H1 (cell line): ENCODE results near the gene DOCK3.

ENCODE experiments used
- CREB1 ChIP-seq: IDR thresholded peaks from 2 replicates; pipeline ENCODE4 v1.6.1; 2012; ENCODE audit warnings: inconsistent platforms
- EP300 ChIP-seq, 2 experiments: IDR thresholded peaks; 1 replicate in 1 of 2; 2 replicates in 1 of 2; pipeline ENCODE4 v1.6.1; 2011 to 2012; ENCODE audit warnings: low read depth in 2 of 2, low read length in 2 of 2, mild to moderate bottlenecking in 2 of 2, borderline replicate concordance in 1 of 2, inconsistent platforms in 1 of 2, moderate library complexity in 1 of 2
- HDAC6 ChIP-seq: IDR thresholded peaks from one replicate; pipeline ENCODE4 v1.7.1; 2012; ENCODE audit warnings: low read depth, mild to moderate bottlenecking, inconsistent platforms, low read length, moderate library complexity
- KDM5A ChIP-seq: fragments of 200-600 bp; IDR thresholded peaks from 2 replicates; pipeline ENCODE4 v1.7.1; 2012; ENCODE audit warnings: mild to moderate bottlenecking, low read length, inconsistent platforms, mixed read lengths
- POLR2A ChIP-seq, 2 experiments: IDR thresholded peaks; 1 replicate in 1 of 2; 2 replicates in 1 of 2; pipeline ENCODE4 v1.6.1; 2011; ENCODE audit warnings: low read depth in 2 of 2, low read length in 2 of 2, mild to moderate bottlenecking in 2 of 2; ENCODE audit errors: control extremely low read depth in 1 of 2
- RBBP5 ChIP-seq: IDR thresholded peaks from 2 replicates; pipeline ENCODE4 v1.7.1; 2012; ENCODE audit warnings: low read depth, mild to moderate bottlenecking, inconsistent platforms, low read length, moderate library complexity, borderline replicate concordance
- SRF ChIP-seq: IDR thresholded peaks from 2 replicates; pipeline ENCODE4 v1.6.1; 2011; ENCODE audit warnings: mild to moderate bottlenecking, low read depth, low read length, moderate library complexity
- TAF1 ChIP-seq: IDR thresholded peaks from 2 replicates; pipeline ENCODE4 v1.6.1; 2011; ENCODE audit warnings: mild to moderate bottlenecking, low read depth, low read length
- YY1 ChIP-seq: IDR thresholded peaks from 2 replicates; pipeline ENCODE4 v1.6.1; 2011; ENCODE audit warnings: low read depth, mild to moderate bottlenecking, low read length
- TF ChIP-seq, protein P1 (sequence below), 3 experiments: IDR thresholded peaks; 1 replicate in 2 of 3; 2 replicates in 1 of 3; pipeline versions ENCODE4 v1.5.1 to v1.6.1; 2011; ENCODE audit warnings: low read length in 3 of 3, mild to moderate bottlenecking in 3 of 3, inconsistent platforms in 2 of 3, low read depth in 1 of 3, moderate library complexity in 1 of 3; ENCODE audit not compliant: insufficient read depth in 1 of 3; ENCODE audit errors: control extremely low read depth in 1 of 3
- TF ChIP-seq, protein P2 (sequence below): IDR thresholded peaks from 2 replicates; pipeline ENCODE4 v1.6.1; 2012; ENCODE audit warnings: low read length, inconsistent platforms
- TF ChIP-seq, protein P3 (sequence below): IDR thresholded peaks from 2 replicates; pipeline ENCODE4 v1.6.1; 2011; ENCODE audit warnings: low read depth, mild to moderate bottlenecking, low read length; ENCODE audit not compliant: insufficient read depth
- TF ChIP-seq, protein P4 (sequence below): IDR thresholded peaks from 2 replicates; pipeline ENCODE4 v1.6.1; 2011; ENCODE audit warnings: low read length, improper control_type of control experiment

DNA sequence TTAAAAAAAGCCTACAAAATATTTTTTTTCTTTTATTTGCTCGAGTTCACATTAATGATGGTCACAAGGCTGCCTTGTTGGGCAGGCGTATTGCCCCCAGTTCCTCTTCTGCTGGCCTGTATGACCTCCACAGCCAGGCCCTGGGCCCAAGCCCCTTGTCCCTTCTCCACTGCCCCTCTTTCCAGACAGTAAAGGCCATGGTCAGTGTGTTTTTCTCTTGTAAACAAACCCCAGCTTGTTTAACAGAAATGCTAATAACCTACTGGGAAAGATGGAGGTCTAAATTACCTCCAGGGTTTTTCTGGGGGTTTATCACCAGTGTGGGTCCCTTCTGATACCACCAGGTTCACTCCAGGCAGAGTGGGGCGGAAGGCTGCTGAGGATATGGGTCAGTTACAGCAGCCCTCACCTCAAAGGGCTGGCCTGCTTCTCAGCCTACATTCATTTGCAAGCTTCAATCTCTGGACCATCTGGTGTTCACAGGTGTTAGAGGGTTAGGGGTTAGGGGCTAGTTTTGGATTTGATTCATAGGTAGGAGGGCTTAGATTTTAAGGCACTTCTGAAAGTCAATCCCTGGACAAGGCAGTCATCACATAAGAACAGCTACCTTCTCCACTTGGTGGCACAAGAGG lies 708.3 kb downstream of the DOCK3 start:
- TF ChIP-seq, protein P1, sequence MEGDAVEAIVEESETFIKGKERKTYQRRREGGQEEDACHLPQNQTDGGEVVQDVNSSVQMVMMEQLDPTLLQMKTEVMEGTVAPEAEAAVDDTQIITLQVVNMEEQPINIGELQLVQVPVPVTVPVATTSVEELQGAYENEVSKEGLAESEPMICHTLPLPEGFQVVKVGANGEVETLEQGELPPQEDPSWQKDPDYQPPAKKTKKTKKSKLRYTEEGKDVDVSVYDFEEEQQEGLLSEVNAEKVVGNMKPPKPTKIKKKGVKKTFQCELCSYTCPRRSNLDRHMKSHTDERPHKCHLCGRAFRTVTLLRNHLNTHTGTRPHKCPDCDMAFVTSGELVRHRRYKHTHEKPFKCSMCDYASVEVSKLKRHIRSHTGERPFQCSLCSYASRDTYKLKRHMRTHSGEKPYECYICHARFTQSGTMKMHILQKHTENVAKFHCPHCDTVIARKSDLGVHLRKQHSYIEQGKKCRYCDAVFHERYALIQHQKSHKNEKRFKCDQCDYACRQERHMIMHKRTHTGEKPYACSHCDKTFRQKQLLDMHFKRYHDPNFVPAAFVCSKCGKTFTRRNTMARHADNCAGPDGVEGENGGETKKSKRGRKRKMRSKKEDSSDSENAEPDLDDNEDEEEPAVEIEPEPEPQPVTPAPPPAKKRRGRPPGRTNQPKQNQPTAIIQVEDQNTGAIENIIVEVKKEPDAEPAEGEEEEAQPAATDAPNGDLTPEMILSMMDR (IDR thresholded peaks at IDR 0.05; ENCODE audit: control extremely low read depth in 1 of 3, insufficient read depth in 1 of 3, low read depth in 1 of 3, low read length in 3 of 3) = no peak
- TF ChIP-seq CREB1 = no peak
- no peak for TF ChIP-seq POLR2A (IDR thresholded peaks at IDR 0.05; ENCODE audit: control extremely low read depth in 1 of 2, low read depth in 2 of 2, low read length in 2 of 2)
- TF ChIP-seq, protein P2, sequence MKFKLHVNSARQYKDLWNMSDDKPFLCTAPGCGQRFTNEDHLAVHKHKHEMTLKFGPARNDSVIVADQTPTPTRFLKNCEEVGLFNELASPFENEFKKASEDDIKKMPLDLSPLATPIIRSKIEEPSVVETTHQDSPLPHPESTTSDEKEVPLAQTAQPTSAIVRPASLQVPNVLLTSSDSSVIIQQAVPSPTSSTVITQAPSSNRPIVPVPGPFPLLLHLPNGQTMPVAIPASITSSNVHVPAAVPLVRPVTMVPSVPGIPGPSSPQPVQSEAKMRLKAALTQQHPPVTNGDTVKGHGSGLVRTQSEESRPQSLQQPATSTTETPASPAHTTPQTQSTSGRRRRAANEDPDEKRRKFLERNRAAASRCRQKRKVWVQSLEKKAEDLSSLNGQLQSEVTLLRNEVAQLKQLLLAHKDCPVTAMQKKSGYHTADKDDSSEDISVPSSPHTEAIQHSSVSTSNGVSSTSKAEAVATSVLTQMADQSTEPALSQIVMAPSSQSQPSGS = no peak
- TF ChIP-seq, protein P3, sequence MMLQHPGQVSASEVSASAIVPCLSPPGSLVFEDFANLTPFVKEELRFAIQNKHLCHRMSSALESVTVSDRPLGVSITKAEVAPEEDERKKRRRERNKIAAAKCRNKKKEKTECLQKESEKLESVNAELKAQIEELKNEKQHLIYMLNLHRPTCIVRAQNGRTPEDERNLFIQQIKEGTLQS = no peak
- TF ChIP-seq EP300 (IDR thresholded peaks at IDR 0.05; ENCODE audit: borderline replicate concordance in 1 of 2, low read depth in 2 of 2, low read length in 2 of 2) = no peak
- TF ChIP-seq RBBP5 = no peak
- no peak for TF ChIP-seq HDAC6
- TF ChIP-seq YY1 = no peak
- no peak for TF ChIP-seq TAF1
- TF ChIP-seq, protein P4, sequence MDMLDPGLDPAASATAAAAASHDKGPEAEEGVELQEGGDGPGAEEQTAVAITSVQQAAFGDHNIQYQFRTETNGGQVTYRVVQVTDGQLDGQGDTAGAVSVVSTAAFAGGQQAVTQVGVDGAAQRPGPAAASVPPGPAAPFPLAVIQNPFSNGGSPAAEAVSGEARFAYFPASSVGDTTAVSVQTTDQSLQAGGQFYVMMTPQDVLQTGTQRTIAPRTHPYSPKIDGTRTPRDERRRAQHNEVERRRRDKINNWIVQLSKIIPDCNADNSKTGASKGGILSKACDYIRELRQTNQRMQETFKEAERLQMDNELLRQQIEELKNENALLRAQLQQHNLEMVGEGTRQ = no peak
- TF ChIP-seq KDM5A = no peak
- TF ChIP-seq SRF = no peak
